ENCODE results near the gene AADACL4. TPM values are rescaled to one million over a fixed set of nuclear protein-coding genes. Genes with fewer than 3 reads are reported as not detected.
"Not testable (repeated sequence)": the region's sequence is repeated elsewhere in the genome, so short reads cannot be mapped to it uniquely, and the experiment has no call there.

AADACL4 gene
- total and polyA plus RNA-seq, 3 donors from 2014 or later, result 0.66 TPM; not detected in 2

- Histone ChIP-seq H3K27ac (no peak overlapping the region), H3K4me1 (peaks cover 6% of the 10 kb centered on the region), H3K4me3 (no peak overlapping the region), H3K36me3 (ENCODE audit: low read depth, missing control alignments) (no peaks in the 10 kb centered on the region), H3K27me3 (no peaks in the 10 kb centered on the region), H3K9me3 (no peaks in the 10 kb centered on the region)
- DNase-seq, result no peak
- TF ChIP-seq POLR2A (IDR thresholded peaks at IDR 0.05), result no peak
- intact Hi-C loops (cut with DNase I; ENCODE audit: low total_unique reads), result no loop called here
These were observed 3.0 kb upstream of the AADACL4 start for GRCh38 chr1:12640958-12641272.

- no peak overlapping the region for H3K27ac ChIP-seq
- H3K9me3 ChIP-seq, result no peaks in the 10 kb centered on the region
- no peak for TF ChIP-seq CTCF (IDR thresholded peaks at IDR 0.05)
- TF ChIP-seq POLR2A (IDR thresholded peaks at IDR 0.05), result no peak
- H3K27me3 ChIP-seq, result no peaks in the 10 kb centered on the region
- 92 to 93% methylated on average over 2 of the region's 2 CpGs for WGBS, 2 donors
- no peaks in the 10 kb centered on the region for H3K36me3 ChIP-seq (ENCODE audit: low read depth, missing control alignments)
- no peak overlapping the region for H3K4me3 ChIP-seq
- no peak for DNase-seq
- intact Hi-C loops (cut with DNase I; ENCODE audit: low total_unique reads), result no loop called here
- no peaks in the 10 kb centered on the region for H3K4me1 ChIP-seq
These were observed 806 bp upstream of the AADACL4 start for GRCh38 chr1:12643079-12643478.

DNA sequence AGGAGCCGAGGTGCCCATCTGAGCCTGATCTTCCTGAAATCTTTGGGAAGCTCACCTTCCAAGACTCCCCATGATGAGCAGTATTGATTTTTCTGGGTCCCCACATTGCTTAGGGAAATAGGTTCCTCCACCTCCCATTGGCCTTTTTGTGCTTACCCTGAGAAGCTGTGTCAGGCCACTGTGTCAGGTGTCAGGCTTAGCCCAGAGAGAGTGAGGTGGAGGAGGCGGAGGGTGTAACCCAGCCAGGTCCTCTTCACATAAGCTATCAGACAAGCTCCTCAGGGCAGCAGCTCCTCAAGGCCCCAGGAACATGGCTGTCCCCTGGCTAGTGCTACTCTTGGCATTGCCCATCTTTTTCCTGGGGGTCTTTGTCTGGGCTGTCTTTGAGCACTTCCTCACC, 352 bp downstream of the AADACL4 start:
- Histone ChIP-seq H3K36me3 (ENCODE audit: low read depth, missing control alignments) (no peaks in the 10 kb centered on the region), H3K4me3 (no peak overlapping the region), H3K27ac (no peak overlapping the region), H3K27me3 (no peaks in the 10 kb centered on the region), H3K4me1 (no peaks in the 10 kb centered on the region), H3K9me3 (no peaks in the 10 kb centered on the region)
- DNase-seq, result no peak
- no peak for TF ChIP-seq CTCF (IDR thresholded peaks at IDR 0.05)
- WGBS, 2 donors, result 95 to 96% methylated on average over 2 of the region's 2 CpGs
- intact Hi-C loops (cut with DNase I; ENCODE audit: low total_unique reads), result no loop called here

DNA sequence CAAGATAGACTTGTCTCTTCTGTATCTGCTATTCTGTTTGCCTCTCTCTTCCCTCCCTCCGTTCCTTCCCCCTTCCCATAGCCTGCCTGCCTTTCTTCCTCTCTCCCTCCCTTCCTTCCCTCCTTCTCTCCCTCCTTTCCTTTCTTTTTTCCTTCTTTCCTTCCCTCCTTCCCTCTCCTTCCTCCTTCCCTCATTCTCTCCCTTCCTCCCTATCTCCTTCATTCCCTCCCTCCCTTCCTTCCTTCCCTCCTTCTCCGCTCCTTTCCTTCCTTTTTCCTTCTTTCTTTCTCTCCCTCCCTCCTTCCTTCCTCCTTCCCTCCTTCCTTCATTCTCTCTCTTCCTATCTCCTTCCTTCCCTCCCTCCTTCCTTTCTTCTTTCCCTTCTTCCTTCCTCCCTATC, 944 bp downstream of the AADACL4 start:
- Histone ChIP-seq H3K4me3 (no peak overlapping the region), H3K9me3 (no peaks in the 10 kb centered on the region), H3K27me3 (no peaks in the 10 kb centered on the region), H3K36me3 (ENCODE audit: low read depth, missing control alignments) (no peaks in the 10 kb centered on the region), H3K27ac (no peak overlapping the region), H3K4me1 (no peaks in the 10 kb centered on the region)
- intact Hi-C loops (cut with DNase I; ENCODE audit: low total_unique reads), result no loop called here
- WGBS, 2 donors, result 95 to 100% methylated on average over 2 of the region's 2 CpGs
- no peak for DNase-seq
- TF ChIP-seq POLR2A (IDR thresholded peaks at IDR 0.05), result no peak
- no peak for TF ChIP-seq CTCF (IDR thresholded peaks at IDR 0.05)

GRCh38 chr1:12645401-12645800, 1.5 kb downstream of the AADACL4 start:
- H3K4me3 ChIP-seq, result not testable (repeated sequence)
- 93 to 96% methylated on average over 9 of the region's 9 CpGs for WGBS, 2 donors

DNA sequence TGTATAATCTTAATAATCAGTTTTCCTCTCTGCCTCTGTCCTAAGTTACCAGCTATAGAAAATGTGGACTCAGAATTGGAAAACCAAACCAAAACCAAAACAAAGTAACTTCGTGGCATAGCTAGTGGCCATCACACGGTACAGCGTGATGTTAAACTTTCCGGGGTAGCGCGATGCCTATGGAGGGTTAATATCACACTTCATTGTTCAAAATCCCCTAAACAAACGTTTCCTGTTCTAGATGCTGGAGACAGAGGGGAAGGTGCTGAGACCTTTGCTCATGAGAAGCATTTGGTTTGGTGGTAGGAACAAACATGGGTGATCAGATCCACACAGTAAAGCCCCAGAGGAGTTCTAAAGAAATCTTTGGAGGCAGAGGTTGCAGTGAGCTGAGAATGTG, 4.9 kb downstream of the AADACL4 start:
- no peaks in the 10 kb centered on the region for H3K27me3 ChIP-seq
- intact Hi-C loops (cut with DNase I; ENCODE audit: low total_unique reads), result no loop called here
- TF ChIP-seq POLR2A (IDR thresholded peaks at IDR 0.05), result no peak
- TF ChIP-seq CTCF (IDR thresholded peaks at IDR 0.05), result no peak
- no peaks in the 10 kb centered on the region for H3K9me3 ChIP-seq
- no peak overlapping the region for H3K4me3 ChIP-seq
- 86 to 89% methylated on average over 7 of the region's 7 CpGs for WGBS, 2 donors
- H3K27ac ChIP-seq, result no peak overlapping the region
- no peaks in the 10 kb centered on the region for H3K4me1 ChIP-seq
- no peaks in the 10 kb centered on the region for H3K36me3 ChIP-seq (ENCODE audit: low read depth, missing control alignments)
- no peak for DNase-seq

More at GRCh38 chr1:12645401-12645800, 1.5 kb downstream of the AADACL4 start:
- intact Hi-C loops (cut with DNase I; ENCODE audit: low total_unique reads); H3K27me3 ChIP-seq; H3K9me3 ChIP-seq; H3K4me1 ChIP-seq; H3K36me3 ChIP-seq (ENCODE audit: low read depth, missing control alignments); H3K27ac ChIP-seq; DNase-seq: not testable (repeated sequence)
